CD4-positive, CD25-positive, alpha-beta regulatory T cell (primary cell): ENCODE measurements around the gene RNF213. TPM values are rescaled to one million over a fixed set of nuclear protein-coding genes. Genes with fewer than 3 reads are reported as not detected.

ENCODE experiments used
- ATAC-seq, 2 donors: fragments of 150-1000 bp; cut with Tn5 transposase; one replicate each; pipeline ENCODE4 v1.10.0; 2021; ENCODE audit warnings: low read depth in 2 of 2, moderate number of reproducible peaks in 2 of 2, moderate library complexity in 1 of 2
- DNase-seq, 3 donors: peaks; one replicate each; pipeline versions ENCODE4 v3.0.0 to v3.0.0-alpha.2; 2012 to 2022; ENCODE audit warnings: mixed read lengths in 1 of 3
- H3K27ac ChIP-seq: one replicate; pipeline ENCODE4 v1.7.0; 2013; ENCODE audit warnings: mild to moderate bottlenecking, low read length; ENCODE audit not compliant: insufficient read depth, poor library complexity, severe bottlenecking
- H3K27me3 ChIP-seq: one replicate; pipeline ENCODE4 v1.7.0; 2013; ENCODE audit warnings: low read length; ENCODE audit not compliant: control insufficient read depth, insufficient read depth
- H3K36me3 ChIP-seq: one replicate; pipeline ENCODE4 v1.7.0; 2013; ENCODE audit warnings: mild to moderate bottlenecking, low read length, moderate library complexity; ENCODE audit not compliant: control insufficient read depth, insufficient read depth
- H3K4me1 ChIP-seq: 2 replicates; pipeline ENCODE4 v1.7.0; 2013; ENCODE audit warnings: mild to moderate bottlenecking, low read length; ENCODE audit not compliant: insufficient read depth, control insufficient read depth, poor library complexity, severe bottlenecking
- H3K4me3 ChIP-seq: one replicate; pipeline ENCODE4 v1.7.0; 2013; ENCODE audit warnings: low read depth, mild to moderate bottlenecking, low read length, moderate library complexity
- H3K9me3 ChIP-seq, 2 experiments: 1 replicate in 1 of 2; 2 replicates in 1 of 2; pipeline ENCODE4 v1.7.0; 2013; ENCODE audit warnings: low read length in 2 of 2, mild to moderate bottlenecking in 1 of 2, moderate library complexity in 1 of 2; ENCODE audit not compliant: control insufficient read depth in 2 of 2
- H3K27ac Mint-ChIP-seq, 3 donors: one replicate each; pipeline ENCODE4 v1.8.0; 2020 to 2022; ENCODE audit warnings: mild to moderate bottlenecking in 3 of 3, mixed read lengths in 3 of 3, moderate library complexity in 2 of 3
- H3K27me3 Mint-ChIP-seq: one replicate; pipeline ENCODE4 v1.8.0; 2022; ENCODE audit warnings: mild to moderate bottlenecking, mixed read lengths
- H3K36me3 Mint-ChIP-seq: one replicate; pipeline ENCODE4 v1.8.0; 2020; ENCODE audit warnings: mixed read lengths
- H3K4me1 Mint-ChIP-seq, 4 donors: one replicate each; pipeline ENCODE4 v1.8.0; 2020 to 2022; ENCODE audit warnings: mixed read lengths in 4 of 4, mild to moderate bottlenecking in 1 of 4
- H3K4me3 Mint-ChIP-seq, 4 donors: one replicate each; pipeline ENCODE4 v1.8.0; 2020 to 2022; ENCODE audit warnings: mild to moderate bottlenecking in 4 of 4, mixed read lengths in 4 of 4, moderate library complexity in 3 of 4
- H3K9me3 Mint-ChIP-seq, 7 donors: one replicate each; pipeline ENCODE4 v1.8.0; 2020 to 2022; ENCODE audit warnings: mixed read lengths in 7 of 7, mild to moderate bottlenecking in 3 of 7, moderate library complexity in 2 of 7
- polyA plus RNA-seq, 4 donors: library from polyadenylated mRNA; unstranded; fragments of 300-500 nt; fragmentation: Illumina TruSeq; gene quantifications; one replicate each; pipeline ENCODE4 v1.2.3, GENCODE V29; 2021
- total RNA-seq: library from RNA; stranded (reverse); gene quantifications from one replicate; pipeline ENCODE4 v1.2.3, GENCODE V29; 2022

The RNF213 gene
- 666 TPM for total RNA-seq
- polyA plus RNA-seq: 10 to 100 TPM; 27.6 to 33.7 (median 31.2) TPM

GRCh38 chr17:80260791-80261158 lies at the start of gene RNF213:
Gene RNF213 (plus strand): TSS chr17:80260852. CDS start chr17:80263682, 2,830 bp downstream.
- H3K4me1 Mint-ChIP-seq: peaks cover 3 to 62% (median 42%) of the 10 kb centered on the region in 4 donors
- H3K9me3 Mint-ChIP-seq: no peaks in the 10 kb centered on the region
- H3K36me3 Mint-ChIP-seq: peaks cover 10% of the 10 kb centered on the region
- DNase-seq: peak; percentile 58 to 67 (median 60)
- ATAC-seq: peak; percentile 26 to 31
- H3K27me3 Mint-ChIP-seq: no peaks in the 10 kb centered on the region
- peak within 1 kb of the TSS; percentile 94 to 96 (median 96) for H3K4me3 Mint-ChIP-seq
- peak within 1 kb of the TSS; percentile 98 to 99 (median 99) for H3K27ac Mint-ChIP-seq
- Histone ChIP-seq H3K9me3 (no peaks in the 10 kb centered on the region), H3K27ac (peak within 1 kb of the TSS; percentile 94), H3K4me3 (peak within 1 kb of the TSS; percentile 59), H3K36me3 (no peaks in the 10 kb centered on the region), H3K27me3 (no peaks in the 10 kb centered on the region), H3K4me1 (peaks cover 67% of the 10 kb centered on the region)

- no peaks in the 10 kb centered on the region for H3K9me3 ChIP-seq
- H3K27me3 Mint-ChIP-seq: peaks cover 4% of the 10 kb centered on the region
- H3K27me3 ChIP-seq: no peaks in the 10 kb centered on the region
- H3K36me3 Mint-ChIP-seq: peaks cover 18% of the 10 kb centered on the region
- H3K36me3 ChIP-seq: peaks cover 61% of the 10 kb centered on the region
- H3K27ac ChIP-seq: no peak overlapping the region
- DNase-seq: no peak
- H3K9me3 Mint-ChIP-seq: no peaks in the 10 kb centered on the region
- H3K4me1 Mint-ChIP-seq: peaks cover 0 to 8% (median 2%) of the 10 kb centered on the region in 4 donors
- no peak for ATAC-seq
- no peak overlapping the region for H3K4me3 Mint-ChIP-seq
- H3K27ac Mint-ChIP-seq: no peak overlapping the region
- H3K4me1 ChIP-seq: no peaks in the 10 kb centered on the region
- no peak overlapping the region for H3K4me3 ChIP-seq
Observed at GRCh38 chr17:80212109-80212508, 48.5 kb upstream of the RNF213 start.

- Mint-ChIP-seq H3K4me3 (no peak overlapping the region), H3K9me3 (no peaks in the 10 kb centered on the region), H3K27ac (peak overlapping the region in 1 of 3 donors; percentile 23), H3K4me1 (peaks cover 0 to 12% (median 5%) of the 10 kb centered on the region in 4 donors), H3K36me3 (peaks cover 22% of the 10 kb centered on the region), H3K27me3 (peaks cover 4% of the 10 kb centered on the region)
- Histone ChIP-seq H3K9me3 (no peaks in the 10 kb centered on the region), H3K27me3 (no peaks in the 10 kb centered on the region), H3K36me3 (peaks cover 65% of the 10 kb centered on the region), H3K4me1 (no peaks in the 10 kb centered on the region), H3K4me3 (no peak overlapping the region), H3K27ac (no peak overlapping the region)
- DNase-seq (no peak), ATAC-seq (no peak)
Observed at GRCh38 chr17:80212511-80212910, 48.1 kb upstream of the RNF213 start.

GRCh38 chr17:80212962-80213642 lies 47.5 kb upstream of the RNF213 start:
- Mint-ChIP-seq H3K9me3 (no peaks in the 10 kb centered on the region), H3K4me1 (peaks cover 0 to 17% (median 11%) of the 10 kb centered on the region in 4 donors), H3K27ac (peak overlapping the region in 2 of 3 donors; percentile 23 to 67), H3K4me3 (no peak overlapping the region), H3K36me3 (peaks cover 24% of the 10 kb centered on the region), H3K27me3 (peaks cover 4% of the 10 kb centered on the region)
- no peak overlapping the region for H3K4me3 ChIP-seq
- H3K27me3 ChIP-seq: no peaks in the 10 kb centered on the region
- peaks cover 5% of the 10 kb centered on the region for H3K4me1 ChIP-seq
- H3K36me3 ChIP-seq: peaks cover 69% of the 10 kb centered on the region
- DNase-seq: no peak
- no peak overlapping the region for H3K27ac ChIP-seq
- no peaks in the 10 kb centered on the region for H3K9me3 ChIP-seq
- no peak for ATAC-seq

GRCh38 chr17:80213643-80213975 lies 47.0 kb upstream of the RNF213 start:
- Histone ChIP-seq H3K36me3 (peaks cover 69% of the 10 kb centered on the region), H3K27ac (no peak overlapping the region), H3K9me3 (no peaks in the 10 kb centered on the region), H3K27me3 (no peaks in the 10 kb centered on the region), H3K4me1 (peaks cover 10% of the 10 kb centered on the region), H3K4me3 (no peak overlapping the region)
- peaks cover 0 to 23% (median 13%) of the 10 kb centered on the region in 4 donors for H3K4me1 Mint-ChIP-seq
- no peaks in the 10 kb centered on the region for H3K9me3 Mint-ChIP-seq
- DNase-seq (no peak), ATAC-seq (no peak)
- H3K27ac Mint-ChIP-seq: no peak overlapping the region
- H3K4me3 Mint-ChIP-seq: no peak overlapping the region
- H3K27me3 Mint-ChIP-seq: peaks cover 4% of the 10 kb centered on the region
- H3K36me3 Mint-ChIP-seq: peaks cover 24% of the 10 kb centered on the region

- H3K27me3 Mint-ChIP-seq: peaks cover 4% of the 10 kb centered on the region
- Histone ChIP-seq H3K4me1 (peaks cover 16% of the 10 kb centered on the region), H3K27ac (no peak overlapping the region), H3K27me3 (no peaks in the 10 kb centered on the region), H3K36me3 (peaks cover 68% of the 10 kb centered on the region), H3K4me3 (no peak overlapping the region), H3K9me3 (no peaks in the 10 kb centered on the region)
- peaks cover 0 to 29% (median 17%) of the 10 kb centered on the region in 4 donors for H3K4me1 Mint-ChIP-seq
- H3K9me3 Mint-ChIP-seq: no peaks in the 10 kb centered on the region
- no peak overlapping the region for H3K27ac Mint-ChIP-seq
- DNase-seq (no peak), ATAC-seq (no peak)
- H3K4me3 Mint-ChIP-seq: no peak overlapping the region
- H3K36me3 Mint-ChIP-seq: peaks cover 25% of the 10 kb centered on the region
Observed at GRCh38 chr17:80214012-80214877, 46.4 kb upstream of the RNF213 start.

- no peaks in the 10 kb centered on the region for H3K9me3 Mint-ChIP-seq
- Histone ChIP-seq H3K36me3 (peaks cover 62% of the 10 kb centered on the region), H3K9me3 (no peaks in the 10 kb centered on the region), H3K27ac (no peak overlapping the region), H3K4me1 (peaks cover 19% of the 10 kb centered on the region), H3K4me3 (no peak overlapping the region), H3K27me3 (no peaks in the 10 kb centered on the region)
- H3K36me3 Mint-ChIP-seq: peaks cover 28% of the 10 kb centered on the region
- ATAC-seq (no peak), DNase-seq (no peak)
- H3K4me3 Mint-ChIP-seq: no peak overlapping the region
- H3K4me1 Mint-ChIP-seq: peaks cover 0 to 35% (median 20%) of the 10 kb centered on the region in 4 donors
- H3K27me3 Mint-ChIP-seq: peaks cover 4% of the 10 kb centered on the region
- H3K27ac Mint-ChIP-seq: no peak overlapping the region
Observed at GRCh38 chr17:80214878-80215210, 45.8 kb upstream of the RNF213 start.
